GM18526 (cell line): ENCODE measurements around the gene PON1.

ENCODE experiments used
- POLR2A ChIP-seq: IDR thresholded peaks from 3 replicates; pipeline ENCODE4 v1.6.1; 2011; ENCODE audit not compliant: insufficient read length; ENCODE audit errors: extremely low read depth

The PON1 gene

GRCh38 chr7:95324431-95324830, at the start of gene PON1:
TSS of gene PON1 (minus strand) at chr7:95324532. CDS start at chr7:95324475, 57 bp downstream.
- TF ChIP-seq POLR2A, result no peak

- TF ChIP-seq POLR2A, result no peak
Measured at GRCh38 chr7:95373323-95373722, 49.0 kb upstream of the PON1 start.

- TF ChIP-seq POLR2A, result no peak
Measured at GRCh38 chr7:95368235-95368634, 43.9 kb upstream of the PON1 start.

- no peak for TF ChIP-seq POLR2A
Measured at GRCh38 chr7:95367606-95368005, 43.3 kb upstream of the PON1 start.

GRCh38 chr7:95365151-95365550, 40.8 kb upstream of the PON1 start:
- no peak for TF ChIP-seq POLR2A

- no peak for TF ChIP-seq POLR2A
Measured at GRCh38 chr7:95357623-95358022, 33.3 kb upstream of the PON1 start.

GRCh38 chr7:95342642-95343307, 18.4 kb upstream of the PON1 start:
- no peak for TF ChIP-seq POLR2A

GRCh38 chr7:95342029-95342428, 17.7 kb upstream of the PON1 start:
- TF ChIP-seq POLR2A, result no peak

- no peak for TF ChIP-seq POLR2A
Measured at GRCh38 chr7:95340491-95340890, 16.2 kb upstream of the PON1 start.

GRCh38 chr7:95338832-95339231, 14.5 kb upstream of the PON1 start:
- no peak for TF ChIP-seq POLR2A

- TF ChIP-seq POLR2A, result no peak
Measured at GRCh38 chr7:95335093-95335492, 10.8 kb upstream of the PON1 start.

GRCh38 chr7:95334447-95334846, 10.1 kb upstream of the PON1 start:
- TF ChIP-seq POLR2A, result no peak

GRCh38 chr7:95330961-95331337, 6.6 kb upstream of the PON1 start:
- TF ChIP-seq POLR2A, result no peak

GRCh38 chr7:95330204-95330960, 6.0 kb upstream of the PON1 start:
- no peak for TF ChIP-seq POLR2A

- TF ChIP-seq POLR2A, result no peak
Measured at GRCh38 chr7:95327356-95327755, 3.0 kb upstream of the PON1 start.

- TF ChIP-seq POLR2A, result no peak
Measured at GRCh38 chr7:95323410-95324129, 762 bp downstream of the PON1 start.
